Kidney (tissue), 14 donors: ENCODE results near the gene NUCB1. TPM values are rescaled to one million over a fixed set of nuclear protein-coding genes. Genes with fewer than 3 reads are reported as not detected.
A peak's percentile ranks its signal among the peaks of the same experiment; 100 is the strongest.

ENCODE experiments used
- DNase-seq, 5 donors: peaks; one replicate each; pipeline ENCODE4 v3.0.0-alpha.2; 2013 to 2020
- FAIRE-seq: peaks from 2 replicates; lab custom pipeline; 2012; peaks lifted over from hg19 to GRCh38; lab: Jason Lieb, UNC
- H3K27ac ChIP-seq, 2 donors: one replicate each; pipeline ENCODE4 v1.7.0; 2013; ENCODE audit warnings: low read depth in 2 of 2, low read length in 2 of 2, inconsistent platforms in 1 of 2
- H3K27me3 ChIP-seq: one replicate; pipeline ENCODE4 v1.7.1; 2013; ENCODE audit warnings: low read length, inconsistent platforms; ENCODE audit not compliant: control insufficient read depth, insufficient read depth
- H3K36me3 ChIP-seq, 3 donors: one replicate each; pipeline versions ENCODE4 v1.7.0 to v1.7.1; 2013; ENCODE audit warnings: low read length in 3 of 3, control low read depth in 1 of 3, inconsistent platforms in 1 of 3; ENCODE audit not compliant: insufficient read depth in 3 of 3, control insufficient read depth in 2 of 3
- H3K4me1 ChIP-seq, 3 donors: one replicate each; pipeline versions ENCODE4 v1.7.0 to v1.7.1; 2013; ENCODE audit warnings: low read length in 3 of 3, inconsistent platforms in 1 of 3, low read depth in 1 of 3; ENCODE audit not compliant: control insufficient read depth in 2 of 3, insufficient read depth in 2 of 3
- H3K4me3 ChIP-seq, 3 donors: one replicate each; pipeline versions ENCODE4 v1.7.0 to v1.8.1; 2013; ENCODE audit warnings: low read length in 3 of 3, control low read depth in 1 of 3, inconsistent platforms in 1 of 3
- H3K9ac ChIP-seq, 3 donors: one replicate each; pipeline versions ENCODE4 v1.7.0 to v1.7.1; 2013; ENCODE audit warnings: low read length in 3 of 3, control low read depth in 1 of 3, inconsistent platforms in 1 of 3
- H3K9me3 ChIP-seq, 3 donors: one replicate each; pipeline versions ENCODE4 v1.7.0 to v1.7.1; 2013; ENCODE audit warnings: low read length in 3 of 3, control low read depth in 1 of 3, inconsistent platforms in 1 of 3; ENCODE audit not compliant: control insufficient read depth in 2 of 3, insufficient read depth in 1 of 3
- CTCF ChIP-seq: IDR thresholded peaks from 3 replicates; pipeline ENCODE4 v1.5.1; 2012; ENCODE audit warnings: mild to moderate bottlenecking, moderate library complexity, borderline replicate concordance; ENCODE audit not compliant: insufficient read depth; ENCODE audit errors: extremely low read depth
- intact Hi-C: fragments of 100-400 bp; cut with DNase I; formaldehyde crosslinking; loops from one replicate; pipeline ENCODE4 v1.11.1; 2022
- polyA plus RNA-seq: library from polyadenylated mRNA; stranded (reverse); fragments of 350-450 nt; fragmentation: Illumina TruSeq; extraction: RNeasy Lipid Tissue Mini Kit (QIAGEN cat#74804); gene quantifications from one replicate; pipeline ENCODE4 v1.2.3, GENCODE V29; 2014; ENCODE audit warnings: low read depth, low replicate concordance; ENCODE audit not compliant: insufficient read depth
- total RNA-seq: library from RNA; stranded (reverse); fragmentation: NEBNext Ultra II Directional; extraction: Animal tissue kit (Norgen Biotek cat#: 25700); gene quantifications from one replicate; pipeline ENCODE4 v1.2.1, GENCODE V29; 2021
- donor health status: control.
- donor health status: control.
- donor health status: control.
- donor health status: control.
- donor health status: control.
- donor health status: DM: yes; HTN: yes; CAD: no.
- donor health status: Normal renal cell carcinoma (clear cell type).

NUCB1 gene
- total and polyA plus RNA-seq, 2 donors from 2014 or later = 265 to 503 TPM

- peak; percentile 88 for TF ChIP-seq CTCF
- intact Hi-C loops = loop anchor here (10.0 kb wide), 1 partner anchor 176 kb away; no protein-coding TSS in a partner anchor
- DNase-seq = peak; percentile 84 to 92 (median 88)
- no peak for FAIRE-seq
- Histone ChIP-seq H3K4me1 (peaks cover 0 to 10% (median 7%) of the 10 kb centered on the region in 3 donors), H3K9ac (no peak overlapping the region), H3K27me3 (no peaks in the 10 kb centered on the region), H3K27ac (no peak overlapping the region), H3K4me3 (no peak overlapping the region), H3K9me3 (no peaks in the 10 kb centered on the region), H3K36me3 (peaks cover 3 to 52% (median 10%) of the 10 kb centered on the region in 3 donors)
These were observed 70.8 kb downstream of the NUCB1 start for GRCh38 chr19:48970923-48971395.

Other genes starting within 250 kb of the NUCB1 start
- gene NTN5, start 227.3 kb upstream of the NUCB1 start, total RNA-seq = 0.85 TPM
- 0.52 TPM for gene NTN5, start 227.3 kb upstream of the NUCB1 start, polyA plus RNA-seq
- gene FUT2, start 204.3 kb upstream of the NUCB1 start, total RNA-seq = 5.8 TPM
- 0.28 TPM for gene FUT2, start 204.3 kb upstream of the NUCB1 start, polyA plus RNA-seq
- 2.2 TPM for gene MAMSTR, start 180.6 kb upstream of the NUCB1 start, total RNA-seq
- gene MAMSTR, start 180.6 kb upstream of the NUCB1 start, polyA plus RNA-seq = 3.6 TPM
- gene RASIP1, start 159.7 kb upstream of the NUCB1 start, total RNA-seq = 23.3 TPM
- gene RASIP1, start 159.7 kb upstream of the NUCB1 start, polyA plus RNA-seq = 13.6 TPM
- 0.79 TPM for gene IZUMO1, start 153.4 kb upstream of the NUCB1 start, total RNA-seq
- not detected for gene IZUMO1, start 153.4 kb upstream of the NUCB1 start, polyA plus RNA-seq
- gene FUT1, start 147.7 kb upstream of the NUCB1 start, total RNA-seq = 4.3 TPM
- 2.3 TPM for gene FUT1, start 147.7 kb upstream of the NUCB1 start, polyA plus RNA-seq
- gene FGF21, start 144.8 kb upstream of the NUCB1 start, total RNA-seq = not detected
- gene FGF21, start 144.8 kb upstream of the NUCB1 start, polyA plus RNA-seq = not detected
- 55.3 TPM for gene BCAT2, start 89.3 kb upstream of the NUCB1 start, total RNA-seq
- 69.4 TPM for gene BCAT2, start 89.3 kb upstream of the NUCB1 start, polyA plus RNA-seq
- 5.2 TPM for gene HSD17B14, start 63.8 kb upstream of the NUCB1 start, total RNA-seq
- gene HSD17B14, start 63.8 kb upstream of the NUCB1 start, polyA plus RNA-seq = 141 TPM
- gene PLEKHA4, start 31.7 kb upstream of the NUCB1 start, total RNA-seq = 79.1 TPM
- gene PLEKHA4, start 31.7 kb upstream of the NUCB1 start, polyA plus RNA-seq = 22.9 TPM
- 45.1 TPM for gene PPP1R15A, start 27.9 kb upstream of the NUCB1 start, total RNA-seq
- 24.7 TPM for gene PPP1R15A, start 27.9 kb upstream of the NUCB1 start, polyA plus RNA-seq
- not detected for gene TULP2, start 1.6 kb upstream of the NUCB1 start, total RNA-seq
- not detected for gene TULP2, start 1.6 kb upstream of the NUCB1 start, polyA plus RNA-seq
- gene DHDH, start 33.4 kb downstream of the NUCB1 start, total RNA-seq = 0.60 TPM
- 26.3 TPM for gene DHDH, start 33.4 kb downstream of the NUCB1 start, polyA plus RNA-seq
- gene BAX, start 54.6 kb downstream of the NUCB1 start, total RNA-seq = 76.7 TPM
- 141 TPM for gene BAX, start 54.6 kb downstream of the NUCB1 start, polyA plus RNA-seq
- 1,841 TPM for gene FTL, start 65.0 kb downstream of the NUCB1 start, total RNA-seq
- gene FTL, start 65.0 kb downstream of the NUCB1 start, polyA plus RNA-seq = 17,016 TPM
- gene GYS1, start 93.0 kb downstream of the NUCB1 start, total RNA-seq = 41.5 TPM
- 23.9 TPM for gene GYS1, start 93.0 kb downstream of the NUCB1 start, polyA plus RNA-seq
- gene RUVBL2, start 93.6 kb downstream of the NUCB1 start, total RNA-seq = 57.0 TPM
- 83.6 TPM for gene RUVBL2, start 93.6 kb downstream of the NUCB1 start, polyA plus RNA-seq
- gene LHB, start 116.8 kb downstream of the NUCB1 start, total RNA-seq = not detected
- not detected for gene LHB, start 116.8 kb downstream of the NUCB1 start, polyA plus RNA-seq
- gene CGB3, start 124.0 kb downstream of the NUCB1 start, total RNA-seq = not detected
- not detected for gene CGB3, start 124.0 kb downstream of the NUCB1 start, polyA plus RNA-seq
- gene CGB2, start 131.6 kb downstream of the NUCB1 start, total RNA-seq = not detected
- gene CGB2, start 131.6 kb downstream of the NUCB1 start, polyA plus RNA-seq = not detected
- gene CGB1, start 136.6 kb downstream of the NUCB1 start, total RNA-seq = not detected
- gene CGB1, start 136.6 kb downstream of the NUCB1 start, polyA plus RNA-seq = not detected
- not detected for gene CGB5, start 143.5 kb downstream of the NUCB1 start, total RNA-seq
- gene CGB5, start 143.5 kb downstream of the NUCB1 start, polyA plus RNA-seq = not detected
- gene CGB8, start 148.8 kb downstream of the NUCB1 start, total RNA-seq = not detected
- gene CGB8, start 148.8 kb downstream of the NUCB1 start, polyA plus RNA-seq = not detected
- not detected for gene CGB7, start 157.4 kb downstream of the NUCB1 start, total RNA-seq
- not detected for gene CGB7, start 157.4 kb downstream of the NUCB1 start, polyA plus RNA-seq
- gene NTF4, start 164.5 kb downstream of the NUCB1 start, total RNA-seq = 0.28 TPM
- not detected for gene NTF4, start 164.5 kb downstream of the NUCB1 start, polyA plus RNA-seq
- not detected for gene KCNA7, start 172.4 kb downstream of the NUCB1 start, total RNA-seq
- gene KCNA7, start 172.4 kb downstream of the NUCB1 start, polyA plus RNA-seq = not detected
- gene SNRNP70, start 185.1 kb downstream of the NUCB1 start, total RNA-seq = 203 TPM
- gene SNRNP70, start 185.1 kb downstream of the NUCB1 start, polyA plus RNA-seq = 144 TPM
- 4.7 TPM for gene LIN7B, start 214.1 kb downstream of the NUCB1 start, total RNA-seq
- gene LIN7B, start 214.1 kb downstream of the NUCB1 start, polyA plus RNA-seq = 9.7 TPM
- 0.82 TPM for gene C19orf73, start 218.8 kb downstream of the NUCB1 start, total RNA-seq
- 3.9 TPM for gene C19orf73, start 218.8 kb downstream of the NUCB1 start, polyA plus RNA-seq
- gene PPFIA3, start 219.2 kb downstream of the NUCB1 start, total RNA-seq = 7.1 TPM
- gene PPFIA3, start 219.2 kb downstream of the NUCB1 start, polyA plus RNA-seq = 20.0 TPM